ENCODE measurements around the gene CABP7.

Gene CABP7

GRCh38 chr22:29780748-29781676 lies 61.2 kb downstream of the CABP7 start:
- DNase-seq = no peak

All from CD4-positive, alpha-beta T cell treated with Interleukin-21 for 1 hour (primary cell).